IPS-15b (cell line): ENCODE measurements around the gene ANKS1A.

Experiments used
- H3K27me3 ChIP-seq: one replicate; pipeline ENCODE4 v1.6.1; 2013; ENCODE audit warnings: low read length; ENCODE audit not compliant: control insufficient read depth, insufficient read depth
- H3K36me3 ChIP-seq: one replicate; pipeline ENCODE4 v1.6.1; 2013; ENCODE audit warnings: low read length; ENCODE audit not compliant: control insufficient read depth, insufficient read depth
- H3K4me1 ChIP-seq: one replicate; pipeline ENCODE4 v1.6.1; 2013; ENCODE audit warnings: mild to moderate bottlenecking, low read length; ENCODE audit not compliant: control insufficient read depth, insufficient read depth
- H3K4me3 ChIP-seq: one replicate; pipeline ENCODE4 v1.5.1; 2013; ENCODE audit warnings: low read depth, low read length
- H3K9ac ChIP-seq: one replicate; pipeline ENCODE4 v1.6.1; 2013; ENCODE audit warnings: low read depth, mild to moderate bottlenecking, low read length
- H3K9me3 ChIP-seq: one replicate; pipeline ENCODE4 v1.6.1; 2013; ENCODE audit warnings: mild to moderate bottlenecking, low read length; ENCODE audit not compliant: control insufficient read depth, insufficient read depth

Gene ANKS1A

DNA sequence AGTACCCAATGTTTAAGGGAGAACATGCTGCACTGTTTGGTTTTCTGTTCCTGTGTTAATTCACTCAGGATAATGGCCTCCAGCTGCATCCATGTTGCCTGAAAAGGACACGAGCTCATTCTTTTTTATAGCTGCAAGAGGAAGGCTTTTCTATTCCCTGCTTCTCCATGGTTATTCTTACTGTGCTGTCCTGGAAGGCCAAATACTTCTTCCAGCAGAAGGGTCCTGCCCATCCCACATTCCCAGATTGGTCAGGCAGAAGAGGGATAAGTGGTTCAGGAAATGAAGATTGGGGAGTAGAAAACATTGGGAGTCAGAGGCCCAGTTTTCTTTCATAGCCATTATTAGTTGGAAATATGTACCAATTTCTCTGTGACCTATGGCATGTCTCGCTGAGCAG is 129.7 kb downstream of the ANKS1A start:
- Histone ChIP-seq H3K36me3 (peaks cover 6% of the 10 kb centered on the region), H3K9ac (no peak overlapping the region), H3K4me1 (peaks cover 23% of the 10 kb centered on the region), H3K4me3 (no peak overlapping the region), H3K27me3 (no peaks in the 10 kb centered on the region), H3K9me3 (no peaks in the 10 kb centered on the region)

DNA sequence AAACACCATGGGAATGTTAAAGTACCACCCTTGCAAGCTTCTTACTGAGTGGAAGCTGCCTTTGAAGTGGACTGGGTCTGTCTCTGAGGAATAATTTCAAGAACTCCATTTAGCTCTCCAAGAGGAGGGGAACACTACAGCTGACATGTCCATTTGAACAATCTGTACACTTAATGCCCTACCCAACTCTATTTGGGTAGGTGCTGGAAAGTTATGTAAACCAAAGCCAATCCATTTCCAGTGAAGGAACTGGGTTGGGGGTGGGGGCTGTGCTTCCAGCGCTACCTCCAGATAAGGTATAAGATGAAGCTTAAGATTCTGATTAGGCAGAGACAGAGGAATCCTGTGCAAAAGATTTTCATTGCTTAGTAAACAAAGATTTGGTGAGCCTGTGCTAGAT is 130.1 kb downstream of the ANKS1A start:
- H3K36me3 ChIP-seq = peaks cover 6% of the 10 kb centered on the region

DNA sequence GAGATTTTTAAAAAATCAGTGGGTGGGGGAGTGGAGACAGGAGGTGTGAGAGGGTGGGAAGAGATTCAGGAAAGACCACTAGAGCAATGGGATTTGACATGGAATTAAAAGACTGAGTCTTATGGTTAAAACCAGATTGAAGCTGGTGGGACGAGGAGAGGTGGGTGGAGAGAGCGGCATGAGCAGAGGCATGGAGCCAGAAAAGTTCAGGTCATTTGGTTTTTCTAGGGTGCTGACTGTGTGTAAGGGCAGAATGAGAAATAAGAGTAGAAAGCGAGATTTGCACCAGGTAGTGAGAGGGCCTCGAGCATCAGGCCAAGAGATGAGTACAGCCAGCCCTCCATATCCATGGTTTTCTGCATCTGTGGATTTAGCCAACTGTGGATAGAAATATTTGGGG is 130.8 kb downstream of the ANKS1A start:
- Histone ChIP-seq H3K9me3 (no peaks in the 10 kb centered on the region), H3K27me3 (no peaks in the 10 kb centered on the region), H3K9ac (no peak overlapping the region), H3K36me3 (peaks cover 6% of the 10 kb centered on the region), H3K4me3 (no peak overlapping the region), H3K4me1 (peaks cover 34% of the 10 kb centered on the region)

More for the DNA sequence above, 130.1 kb downstream of the ANKS1A start:
- no peak overlapping the region for H3K4me3 ChIP-seq
- no peaks in the 10 kb centered on the region for H3K9me3 ChIP-seq
- H3K4me1 ChIP-seq = peaks cover 27% of the 10 kb centered on the region
- H3K9ac ChIP-seq = no peak overlapping the region
- H3K27me3 ChIP-seq = no peaks in the 10 kb centered on the region

DNA sequence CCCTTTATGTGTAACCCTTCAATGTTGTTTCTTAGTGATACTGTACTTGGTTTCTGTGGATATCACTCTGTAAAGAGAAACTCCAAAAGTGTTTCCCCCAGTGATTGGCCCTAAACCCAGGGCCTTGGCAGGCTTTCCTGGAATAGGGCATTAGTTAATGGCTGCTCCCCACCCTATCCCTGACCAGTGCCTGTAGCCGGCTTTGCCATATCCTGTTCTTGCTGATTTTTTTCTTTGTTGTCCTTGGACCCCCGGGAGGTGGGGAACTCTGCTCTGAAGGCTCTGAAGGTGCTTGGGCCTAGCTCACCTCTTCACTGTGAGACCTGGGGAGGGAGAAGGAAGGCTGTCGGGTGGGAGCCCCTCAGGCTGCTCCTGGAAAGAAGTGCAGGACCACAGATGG is 131.9 kb downstream of the ANKS1A start:
- Histone ChIP-seq H3K4me3 (no peak overlapping the region), H3K27me3 (no peaks in the 10 kb centered on the region), H3K9ac (no peak overlapping the region), H3K4me1 (peaks cover 43% of the 10 kb centered on the region), H3K9me3 (no peaks in the 10 kb centered on the region), H3K36me3 (peaks cover 6% of the 10 kb centered on the region)

DNA sequence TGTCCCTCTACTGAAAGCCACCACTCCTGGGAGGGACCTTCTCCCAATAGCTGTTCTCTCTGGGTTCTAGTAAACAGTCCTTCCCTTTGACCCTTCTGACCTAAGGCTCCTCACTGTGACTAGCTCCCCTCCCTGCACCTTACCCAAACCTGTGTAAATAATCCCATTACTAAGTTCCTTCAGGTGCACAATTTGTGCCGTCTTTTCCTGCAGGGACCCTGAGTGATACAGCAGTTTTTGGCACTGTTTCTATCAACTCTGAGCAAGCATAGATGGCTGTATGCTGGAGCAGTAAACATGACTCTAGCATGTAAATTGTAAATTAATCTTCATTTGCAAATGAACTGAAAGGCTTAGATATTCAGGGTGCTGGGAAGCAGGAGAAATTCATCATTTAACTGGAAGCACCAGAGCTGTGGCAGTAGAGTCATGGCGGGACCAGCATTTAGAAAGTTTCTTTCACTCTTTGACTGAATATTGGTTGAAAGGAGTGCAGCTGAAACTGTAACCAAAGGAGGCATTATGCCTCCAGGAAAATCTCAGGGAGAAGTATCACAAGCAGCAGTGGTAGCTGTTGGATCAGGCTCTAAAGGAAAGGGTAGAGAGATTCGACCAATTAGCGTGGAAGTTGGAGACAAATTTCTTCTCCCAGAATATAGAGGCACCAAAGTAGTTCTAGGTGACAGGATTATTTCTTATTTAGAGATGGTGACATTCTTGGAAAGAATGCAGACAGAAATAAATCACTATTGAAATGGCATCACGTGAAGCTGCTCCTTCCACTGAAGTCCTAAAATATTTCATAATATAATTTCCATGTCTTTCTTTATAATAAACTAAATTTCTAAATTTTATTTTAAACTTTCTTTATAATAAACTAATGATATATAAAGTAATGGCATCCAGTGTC is 134.3 kb downstream of the ANKS1A start:
- no peaks in the 10 kb centered on the region for H3K9me3 ChIP-seq
- H3K4me3 ChIP-seq = no peak overlapping the region
- H3K9ac ChIP-seq = no peak overlapping the region
- no peaks in the 10 kb centered on the region for H3K36me3 ChIP-seq
- no peaks in the 10 kb centered on the region for H3K27me3 ChIP-seq
- peaks cover 57% of the 10 kb centered on the region for H3K4me1 ChIP-seq

DNA sequence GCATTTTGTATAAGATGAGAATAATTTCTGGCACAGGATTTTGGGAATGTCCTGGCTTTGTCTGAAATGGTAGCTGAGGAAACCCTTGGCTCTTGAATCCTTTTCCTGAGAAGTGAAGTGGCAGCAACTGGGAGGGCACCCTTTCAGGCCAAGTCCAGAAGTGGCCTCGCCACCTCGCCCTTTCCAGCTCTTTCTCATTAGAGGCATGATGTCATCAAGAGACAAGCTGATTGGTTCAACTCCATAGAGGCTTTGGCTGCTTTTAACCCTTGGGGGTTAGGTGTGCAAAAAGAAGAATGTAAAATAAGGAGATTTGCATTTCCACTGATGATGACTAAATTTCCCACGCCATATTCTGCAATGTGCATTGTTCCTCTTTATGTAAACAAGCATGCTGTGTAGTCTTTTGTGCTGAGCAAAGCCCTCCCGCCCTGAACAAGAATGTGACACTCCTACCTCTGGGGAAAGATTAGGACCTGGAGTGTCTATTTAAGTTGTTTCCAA is 135.5 kb downstream of the ANKS1A start:
- Histone ChIP-seq H3K4me3 (no peak overlapping the region), H3K4me1 (peaks cover 57% of the 10 kb centered on the region), H3K27me3 (no peaks in the 10 kb centered on the region), H3K9me3 (no peaks in the 10 kb centered on the region), H3K9ac (no peak overlapping the region), H3K36me3 (no peaks in the 10 kb centered on the region)

DNA sequence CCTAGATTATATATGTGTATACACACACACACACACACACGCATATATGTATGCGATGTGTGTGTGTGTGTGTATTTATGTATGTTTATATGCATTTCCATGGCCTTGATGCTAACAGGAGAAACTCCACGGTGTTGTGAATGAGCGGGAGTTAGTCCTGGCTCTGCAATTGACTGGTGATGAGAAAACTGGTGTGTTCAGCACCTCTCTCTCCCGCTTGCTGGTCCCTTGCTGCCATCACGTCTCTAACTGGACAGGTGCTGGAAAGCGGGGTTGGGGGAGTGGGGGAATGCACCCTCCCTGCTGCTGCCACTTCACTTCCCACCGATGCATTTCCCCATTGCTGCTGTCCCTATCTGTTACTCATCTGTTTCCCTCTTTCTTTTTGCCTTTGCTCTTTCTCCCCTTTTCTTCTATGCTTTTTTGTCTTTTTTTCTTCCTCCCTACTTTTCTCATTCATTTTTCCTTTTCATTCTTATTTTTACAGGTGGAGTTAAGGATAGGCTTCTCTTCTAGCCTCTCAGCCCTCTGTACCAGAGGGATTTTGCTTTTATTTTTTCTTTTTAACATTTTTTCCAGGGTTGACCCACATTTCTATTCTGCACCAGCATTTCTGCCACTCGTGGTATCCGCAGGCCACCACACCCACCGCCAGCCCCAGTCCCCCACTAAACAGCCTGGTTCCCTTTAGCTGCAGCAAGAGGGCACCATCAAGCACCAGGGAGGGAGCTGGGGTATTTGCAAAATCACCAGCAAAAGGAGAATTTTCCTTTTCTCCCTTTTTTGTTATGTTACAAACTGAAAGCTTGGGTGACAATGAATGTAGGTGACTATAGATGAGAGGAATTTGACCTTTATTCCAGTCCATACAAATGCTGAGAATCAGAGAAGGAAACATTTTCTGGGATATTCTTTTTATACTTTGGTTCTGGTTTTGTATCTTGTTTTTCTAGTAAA is 136.5 kb downstream of the ANKS1A start:
- no peaks in the 10 kb centered on the region for H3K27me3 ChIP-seq
- H3K9ac ChIP-seq = no peak overlapping the region
- H3K4me3 ChIP-seq = no peak overlapping the region
- H3K36me3 ChIP-seq = no peaks in the 10 kb centered on the region
- no peaks in the 10 kb centered on the region for H3K9me3 ChIP-seq
- H3K4me1 ChIP-seq = peaks cover 55% of the 10 kb centered on the region

DNA sequence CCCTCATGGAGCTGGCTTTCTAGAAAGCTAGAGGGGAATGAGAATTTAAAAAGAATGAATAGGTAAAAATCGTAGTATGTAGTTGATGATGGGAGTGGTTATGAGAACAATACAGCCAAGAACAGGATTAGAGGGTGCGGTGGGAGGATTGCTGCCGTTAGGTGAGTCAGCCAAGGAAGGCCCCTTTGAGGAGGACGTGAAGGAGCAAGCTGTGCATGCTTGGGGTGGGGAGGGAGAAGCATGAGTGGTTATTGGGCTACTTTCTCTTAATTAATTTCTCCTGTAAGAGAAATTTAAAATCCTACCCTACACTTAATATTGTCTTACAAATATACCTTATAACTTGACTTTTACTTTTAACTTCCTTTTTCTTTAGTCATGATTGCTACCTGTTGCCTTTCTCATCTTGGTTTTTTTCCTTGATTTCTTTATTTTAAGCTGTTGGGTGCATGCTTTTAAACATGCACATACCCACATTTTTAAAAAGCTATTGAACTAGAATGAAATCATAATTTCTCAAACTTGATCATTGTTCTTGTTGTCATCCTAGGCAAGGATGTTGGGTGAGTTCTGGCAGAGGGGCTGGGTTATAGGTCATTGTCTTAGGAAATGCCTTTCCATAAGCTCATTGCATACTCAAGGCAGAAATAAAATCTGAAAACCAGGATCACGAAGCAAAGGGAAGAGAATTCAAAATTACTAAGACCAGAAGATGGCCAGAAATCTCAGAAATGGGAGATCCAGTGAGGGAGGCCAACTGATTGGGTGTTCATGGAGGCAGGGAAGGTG is 137.6 kb downstream of the ANKS1A start:
- H3K36me3 ChIP-seq = no peaks in the 10 kb centered on the region
- H3K9me3 ChIP-seq = no peaks in the 10 kb centered on the region
- H3K27me3 ChIP-seq = no peaks in the 10 kb centered on the region
- H3K4me1 ChIP-seq = peaks cover 49% of the 10 kb centered on the region
- H3K9ac ChIP-seq = no peak overlapping the region
- H3K4me3 ChIP-seq = no peak overlapping the region

DNA sequence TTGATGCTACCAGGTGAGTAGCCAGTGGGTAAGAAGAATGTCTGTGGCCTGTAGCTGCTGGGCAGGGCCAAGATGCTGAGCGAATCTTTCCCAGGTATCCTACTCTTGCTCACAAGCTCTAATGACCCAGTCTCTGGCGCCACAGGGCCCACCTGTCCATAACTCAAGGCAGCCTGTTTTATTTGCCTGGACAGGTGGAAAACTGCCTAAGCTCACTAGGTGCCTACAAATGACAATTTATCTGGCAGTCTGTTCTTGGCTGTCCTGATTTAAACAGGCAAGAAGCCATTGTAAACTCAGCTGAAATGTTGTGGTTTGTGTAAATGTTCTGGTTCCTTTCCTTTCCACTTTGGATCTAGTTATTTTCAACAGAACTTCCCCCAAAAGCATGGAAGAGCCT is 138.8 kb downstream of the ANKS1A start:
- no peak overlapping the region for H3K9ac ChIP-seq
- peaks cover 44% of the 10 kb centered on the region for H3K4me1 ChIP-seq
- H3K27me3 ChIP-seq = no peaks in the 10 kb centered on the region
- no peak overlapping the region for H3K4me3 ChIP-seq
- no peaks in the 10 kb centered on the region for H3K9me3 ChIP-seq
- no peaks in the 10 kb centered on the region for H3K36me3 ChIP-seq

DNA sequence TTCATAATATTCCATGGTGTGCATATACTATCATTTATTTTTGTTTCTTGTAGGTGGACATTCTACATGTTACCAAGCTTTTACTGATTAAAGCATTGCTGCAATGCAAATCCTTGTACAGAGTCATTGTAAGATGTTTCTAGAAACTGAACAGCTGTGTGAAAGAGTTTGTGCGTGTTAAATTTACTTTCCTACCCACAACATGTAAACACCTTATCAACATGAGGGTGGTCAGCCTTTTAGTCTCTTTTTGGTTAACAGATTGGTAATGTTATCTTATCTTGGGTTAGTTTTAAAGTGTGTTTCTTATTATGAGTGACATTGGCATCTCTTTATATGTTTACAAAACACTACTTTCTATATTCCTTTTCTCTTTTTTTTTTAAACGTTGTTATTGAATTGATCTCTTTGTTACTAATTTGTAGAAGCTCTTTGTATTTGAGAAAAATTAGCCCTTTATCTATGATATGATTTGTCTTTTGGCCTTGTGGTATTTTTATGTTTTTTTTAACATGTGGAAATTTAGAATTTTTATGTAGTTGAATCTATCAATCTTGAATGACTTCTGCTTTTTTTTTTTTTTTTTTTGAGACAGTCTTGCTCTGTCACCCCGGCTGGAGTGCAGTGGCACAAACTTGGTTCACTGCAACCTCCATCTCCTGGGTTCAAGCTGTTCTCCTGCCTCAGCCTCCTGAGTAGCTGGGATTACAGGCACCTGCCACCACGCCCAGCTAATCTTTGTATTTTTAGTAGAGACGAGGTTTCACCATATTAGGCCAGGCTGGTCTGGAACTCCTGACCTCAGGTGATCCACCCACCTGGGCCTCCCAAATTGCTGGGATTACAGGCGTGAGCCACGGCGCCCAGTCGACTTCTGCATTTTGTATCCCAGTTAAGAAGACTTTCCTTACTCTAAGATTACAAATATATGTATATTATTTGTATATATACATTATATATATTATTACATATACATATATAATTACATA is 140.0 kb downstream of the ANKS1A start:
- H3K4me1 ChIP-seq = peaks cover 35% of the 10 kb centered on the region
- no peak overlapping the region for H3K4me3 ChIP-seq
- H3K9ac ChIP-seq = no peak overlapping the region
- peaks cover 4% of the 10 kb centered on the region for H3K36me3 ChIP-seq
- no peaks in the 10 kb centered on the region for H3K9me3 ChIP-seq
- no peaks in the 10 kb centered on the region for H3K27me3 ChIP-seq
